Activated naive CD4-positive, alpha-beta T cell treated with anti-CD3 and anti-CD28 coated beads, Interleukin-2, amount 10 ng/mL, durations not matched to agents 7 days and 5 days (primary cell): ENCODE results near the gene UGT2B17.

Source experiments
- CTCF ChIA-PET: fragments of 350-600 bp; sonication (Branson Sonifier 250); formaldehyde crosslinking; loops from one replicate; lab custom pipeline; 2021; ENCODE audit warnings: antibody characterized with exemption; lab: Charles Lee
- DNase-seq: peaks from one replicate; pipeline ENCODE4 v3.0.0-alpha.2; 2020
- H3K27ac Mint-ChIP-seq: one replicate; pipeline ENCODE4 v1.8.0; 2021; ENCODE audit warnings: mild to moderate bottlenecking, moderate library complexity, mixed read lengths
- H3K27me3 Mint-ChIP-seq: one replicate; pipeline ENCODE4 v1.8.0; 2021; ENCODE audit warnings: mild to moderate bottlenecking, mixed read lengths
- H3K36me3 Mint-ChIP-seq: one replicate; pipeline ENCODE4 v1.8.0; 2021; ENCODE audit warnings: mixed read lengths
- H3K4me1 Mint-ChIP-seq: one replicate; pipeline ENCODE4 v1.8.0; 2021; ENCODE audit warnings: mixed read lengths
- H3K4me3 Mint-ChIP-seq: one replicate; pipeline ENCODE4 v1.8.0; 2021; ENCODE audit warnings: mild to moderate bottlenecking, moderate library complexity, mixed read lengths
- H3K9me3 Mint-ChIP-seq: one replicate; pipeline ENCODE4 v1.8.0; 2021; ENCODE audit warnings: mixed read lengths

UGT2B17 gene

DNA sequence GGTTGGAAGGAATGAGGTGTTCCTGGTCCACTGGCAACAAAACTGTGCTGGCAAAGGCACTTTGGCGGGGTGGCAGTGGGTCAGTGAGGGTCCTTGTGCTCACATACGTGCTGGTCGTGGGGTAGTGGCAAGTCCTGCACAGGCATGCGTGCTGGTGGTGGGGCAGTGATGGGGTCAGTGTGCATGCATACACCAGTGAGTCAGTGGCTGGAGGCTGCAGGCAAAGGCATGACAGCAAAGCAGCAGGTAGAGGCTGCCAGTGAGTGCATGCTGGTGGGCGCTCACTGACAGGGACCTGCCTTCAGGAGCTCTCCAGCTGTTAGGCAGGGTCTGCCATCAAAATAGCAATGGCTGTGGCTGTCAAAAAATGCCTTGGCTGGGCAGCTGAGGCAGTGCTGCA is 86.8 kb downstream of the UGT2B17 start:
- no peaks in the 10 kb centered on the region for H3K9me3 Mint-ChIP-seq
- no peak overlapping the region for H3K27ac Mint-ChIP-seq

More for the DNA sequence above, 86.8 kb downstream of the UGT2B17 start:
- no peaks in the 10 kb centered on the region for H3K27me3 Mint-ChIP-seq
- DNase-seq = no peak
- H3K36me3 Mint-ChIP-seq = no peaks in the 10 kb centered on the region
- CTCF ChIA-PET = interaction anchor here (0.9 kb wide), 1 partner anchor 9 kb away, joined by 3 read pairs; no protein-coding TSS in a partner anchor
- H3K4me3 Mint-ChIP-seq = no peak overlapping the region
- H3K4me1 Mint-ChIP-seq = peaks cover 2% of the 10 kb centered on the region
